CD4-positive, alpha-beta T cell treated with Interleukin-17A for 4 hours (primary cell): ENCODE measurements around the gene GIMAP6.
"Not testable (repeated sequence)": the region's sequence is repeated elsewhere in the genome, so short reads cannot be mapped to it uniquely, and the experiment has no call there.

Source experiments
- DNase-seq: peaks from one replicate; pipeline ENCODE4 v3.0.0-alpha.2; 2020; ENCODE audit warnings: mixed read lengths

The GIMAP6 gene

GRCh38 chr7:150631866-150632864, at the start of gene GIMAP6:
TSS of gene GIMAP6 (minus strand) at chr7:150632385. CDS start at chr7:150630142, 2,243 bp downstream.
- peak; percentile 67 for DNase-seq

- not testable (repeated sequence) for DNase-seq
These were observed 48.2 kb upstream of the GIMAP6 start for GRCh38 chr7:150680364-150680763.

GRCh38 chr7:150678601-150679000, 46.4 kb upstream of the GIMAP6 start:
- DNase-seq = peak; percentile 43

GRCh38 chr7:150676854-150677253, 44.7 kb upstream of the GIMAP6 start:
- DNase-seq = peak; percentile 46

- DNase-seq = not testable (repeated sequence)
These were observed 44.1 kb upstream of the GIMAP6 start for GRCh38 chr7:150676276-150676675.

GRCh38 chr7:150675714-150676113, 43.5 kb upstream of the GIMAP6 start:
- DNase-seq = no peak

GRCh38 chr7:150671798-150672585, 39.8 kb upstream of the GIMAP6 start:
- not testable (repeated sequence) for DNase-seq

GRCh38 chr7:150668977-150669376, 36.8 kb upstream of the GIMAP6 start:
- DNase-seq = no peak

- DNase-seq = peak; percentile 76
These were observed 36.3 kb upstream of the GIMAP6 start for GRCh38 chr7:150668472-150668911.

- DNase-seq = no peak
These were observed 34.2 kb upstream of the GIMAP6 start for GRCh38 chr7:150666412-150666811.

- no peak for DNase-seq
These were observed 33.7 kb upstream of the GIMAP6 start for GRCh38 chr7:150665896-150666295.

GRCh38 chr7:150665089-150665748, 33.0 kb upstream of the GIMAP6 start:
- DNase-seq = peak; percentile 70

GRCh38 chr7:150663802-150664494, 31.8 kb upstream of the GIMAP6 start:
- peak; percentile 56 for DNase-seq

GRCh38 chr7:150662821-150663220, 30.6 kb upstream of the GIMAP6 start:
- DNase-seq = not testable (repeated sequence)

- no peak for DNase-seq
These were observed 28.9 kb upstream of the GIMAP6 start for GRCh38 chr7:150660939-150661613.

GRCh38 chr7:150657526-150657925, 25.3 kb upstream of the GIMAP6 start:
- no peak for DNase-seq

- DNase-seq = no peak
These were observed 23.9 kb upstream of the GIMAP6 start for GRCh38 chr7:150656047-150656446.

GRCh38 chr7:150654692-150655091, 22.5 kb upstream of the GIMAP6 start:
- DNase-seq = no peak

GRCh38 chr7:150649080-150649385, 16.8 kb upstream of the GIMAP6 start:
- no peak for DNase-seq

GRCh38 chr7:150648353-150649079, 16.3 kb upstream of the GIMAP6 start:
- DNase-seq = no peak
